Uterus (tissue), 2 donors: ENCODE data around the gene RNF167.

Experiments
- CTCF ChIP-seq, 4 experiments: fragments of 200-600 bp in 2 of 4; fragments of 450-650 bp in 2 of 4; sonication (generic) in 2 of 4; IDR thresholded peaks; one replicate each; pipeline ENCODE4 v1.5.1; 2016 to 2019; ENCODE audit warnings: antibody characterized with exemption in 4 of 4, mild to moderate bottlenecking in 2 of 4, moderate library complexity in 1 of 4
- POLR2A ChIP-seq, 2 donors: fragments of 450-650 bp; IDR thresholded peaks; one replicate each; pipeline ENCODE4 v1.6.1; 2016; ENCODE audit warnings: antibody characterized with exemption in 2 of 2, mild to moderate bottlenecking in 1 of 2, moderate library complexity in 1 of 2

GRCh38 chr17:4970273-4970672 is 30.2 kb downstream of the RNF167 start:
- TF ChIP-seq POLR2A (IDR thresholded peaks at IDR 0.05): no peak
- TF ChIP-seq CTCF (IDR thresholded peaks at IDR 0.05): no peak
